Mucosa of descending colon (tissue), 3 donors: ENCODE measurements around the gene COL15A1. TPM values are rescaled to one million over a fixed set of nuclear protein-coding genes. Genes with fewer than 3 reads are reported as not detected.

ENCODE experiments used
- ATAC-seq: fragments of 200-7000 bp; cut with Tn5 transposase; one replicate; pipeline ENCODE4 v1.9.1; 2020; ENCODE audit warnings: mild to moderate bottlenecking, moderate library complexity
- DNase-seq, 3 donors: peaks; one replicate each; pipeline ENCODE4 v3.0.0-alpha.2; 2020
- H3K36me3 ChIP-seq: fragments of 200-600 bp; one replicate; pipeline ENCODE4 v1.8.0; 2021; ENCODE audit warnings: low read depth, mild to moderate bottlenecking
- H3K4me1 ChIP-seq: fragments of 200-600 bp; one replicate; pipeline ENCODE4 v1.8.0; 2021; ENCODE audit warnings: low read depth, mild to moderate bottlenecking
- H3K4me3 ChIP-seq: fragments of 200-600 bp; one replicate; pipeline ENCODE4 v1.8.0; 2021; ENCODE audit warnings: mild to moderate bottlenecking
- H3K9me3 ChIP-seq: fragments of 200-600 bp; one replicate; pipeline ENCODE4 v1.8.0; 2021; ENCODE audit warnings: mild to moderate bottlenecking
- CTCF ChIP-seq: fragments of 200-600 bp; IDR thresholded peaks from one replicate; pipeline ENCODE4 v1.8.0; 2022; ENCODE audit warnings: antibody characterized with exemption, mild to moderate bottlenecking
- intact Hi-C, 2 donors: fragments of 100-400 bp; cut with DNase I in 1 of 2; cut with micrococcal nuclease in 1 of 2; formaldehyde crosslinking; loops; one replicate each; pipeline versions ENCODE4 v1.11.0 to v1.11.1; 2022; cut with DNase I, micrococcal nuclease
- total RNA-seq, 3 donors: library from RNA; stranded (reverse); fragmentation: NEBNext Ultra II Directional in 2 of 3; extraction: Animal tissue kit (Norgen Biotek cat#: 25700) in 2 of 3; gene quantifications; one replicate each; pipeline versions ENCODE4 v1.2.1 to v1.2.4, GENCODE V29; 2021 to 2023
- donor health status: DM: no; HTN: no; CAD: no; lungs with moderate emphysema.
- donor health status: DM: no; HTN: no; CAD: no.
- donor health status: DM: no; HTN: yes; CAD: no.

COL15A1 gene
- total RNA-seq, 3 donors from 2014 or later: 4.2 to 43.4 (median 11.2) TPM

- TF ChIP-seq CTCF: no peak
- intact Hi-C loops: no loop called here
- H3K9me3 ChIP-seq: no peaks in the 10 kb centered on the region
- H3K4me3 ChIP-seq: no peak overlapping the region
- H3K4me1 ChIP-seq: peaks cover 13% of the 10 kb centered on the region
- H3K36me3 ChIP-seq: no peaks in the 10 kb centered on the region
- DNase-seq (peak in 1 of 3 donors; percentile 11), ATAC-seq (peak; percentile 59)
Observed at GRCh38 chr9:99112750-99113413, 169.2 kb downstream of the COL15A1 start.

GRCh38 chr9:99113414-99114048 lies 169.8 kb downstream of the COL15A1 start:
- ATAC-seq: no peak
- intact Hi-C loops: no loop called here
- Histone ChIP-seq H3K9me3 (no peaks in the 10 kb centered on the region), H3K4me3 (no peak overlapping the region), H3K4me1 (peaks cover 12% of the 10 kb centered on the region), H3K36me3 (no peaks in the 10 kb centered on the region)
- TF ChIP-seq CTCF: no peak
- no peak for DNase-seq

- no peak overlapping the region for H3K4me3 ChIP-seq
- DNase-seq (no peak), ATAC-seq (no peak)
- H3K36me3 ChIP-seq: no peaks in the 10 kb centered on the region
- TF ChIP-seq CTCF: no peak
- no peaks in the 10 kb centered on the region for H3K9me3 ChIP-seq
- H3K4me1 ChIP-seq: peaks cover 12% of the 10 kb centered on the region
- intact Hi-C loops: no loop called here
Observed at GRCh38 chr9:99114049-99114440, 170.3 kb downstream of the COL15A1 start.

GRCh38 chr9:99114846-99115500 lies 171.3 kb downstream of the COL15A1 start:
- H3K36me3 ChIP-seq: no peaks in the 10 kb centered on the region
- no peak for ATAC-seq
- no peak for DNase-seq
- no peak overlapping the region for H3K4me3 ChIP-seq
- no peak for TF ChIP-seq CTCF
- H3K4me1 ChIP-seq: peaks cover 12% of the 10 kb centered on the region
- no peaks in the 10 kb centered on the region for H3K9me3 ChIP-seq
- intact Hi-C loops: no loop called here

- H3K36me3 ChIP-seq: no peaks in the 10 kb centered on the region
- H3K4me1 ChIP-seq: peaks cover 12% of the 10 kb centered on the region
- H3K4me3 ChIP-seq: no peak overlapping the region
- no peak for TF ChIP-seq CTCF
- no peak for ATAC-seq
- H3K9me3 ChIP-seq: no peaks in the 10 kb centered on the region
- intact Hi-C loops: no loop called here
- no peak for DNase-seq
Observed at GRCh38 chr9:99116003-99116411, 172.3 kb downstream of the COL15A1 start.
